Activated T-cell treated with anti-CD3 and anti-CD28 coated beads for 48 hours (primary cell): Measurements from ENCODE around the gene PRKCB.
"Not testable (repeated sequence)": the region's sequence is repeated elsewhere in the genome, so short reads cannot be mapped to it uniquely, and the experiment has no call there.

Source experiments
- DNase-seq: peaks from one replicate; pipeline ENCODE4 v3.0.0-alpha.2; 2020; ENCODE audit warnings: low read depth

The PRKCB gene

GRCh38 chr16:24009955-24010354, 174.2 kb downstream of the PRKCB start:
- DNase-seq: no peak

DNA sequence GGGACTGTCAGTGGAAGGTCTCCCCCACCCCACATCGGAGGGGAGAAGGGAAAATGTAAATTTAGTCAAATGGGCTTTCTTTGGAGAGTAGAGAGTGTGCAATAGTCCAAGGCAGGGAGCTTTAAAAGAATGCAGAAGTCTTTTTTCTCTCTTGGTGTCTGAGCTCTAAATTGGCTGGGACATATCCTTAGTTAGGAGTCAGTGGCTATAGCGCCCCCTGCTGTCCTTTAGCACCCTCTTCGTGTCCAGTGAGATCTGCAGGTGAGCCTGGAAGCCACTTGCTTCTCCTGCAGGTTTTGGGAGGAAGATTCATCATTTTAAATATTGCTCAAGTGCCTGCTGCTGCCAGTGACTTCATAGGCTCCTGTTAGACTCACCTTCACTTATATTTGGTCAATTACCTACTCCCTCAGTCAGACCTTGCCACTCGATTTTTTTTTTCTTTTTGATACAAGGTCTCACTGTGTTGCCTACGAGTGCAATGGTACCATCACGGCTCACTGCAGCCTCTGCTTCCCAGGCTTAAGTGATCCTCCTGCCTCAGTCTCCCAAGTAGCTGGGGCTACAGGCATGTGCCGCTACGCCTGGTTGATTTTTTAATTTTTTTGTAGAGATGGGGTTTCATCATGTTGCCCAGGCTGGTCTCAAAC, 174.8 kb downstream of the PRKCB start:
- peak; percentile 55 for DNase-seq

GRCh38 chr16:24011237-24011636, 175.5 kb downstream of the PRKCB start:
- no peak for DNase-seq

DNA sequence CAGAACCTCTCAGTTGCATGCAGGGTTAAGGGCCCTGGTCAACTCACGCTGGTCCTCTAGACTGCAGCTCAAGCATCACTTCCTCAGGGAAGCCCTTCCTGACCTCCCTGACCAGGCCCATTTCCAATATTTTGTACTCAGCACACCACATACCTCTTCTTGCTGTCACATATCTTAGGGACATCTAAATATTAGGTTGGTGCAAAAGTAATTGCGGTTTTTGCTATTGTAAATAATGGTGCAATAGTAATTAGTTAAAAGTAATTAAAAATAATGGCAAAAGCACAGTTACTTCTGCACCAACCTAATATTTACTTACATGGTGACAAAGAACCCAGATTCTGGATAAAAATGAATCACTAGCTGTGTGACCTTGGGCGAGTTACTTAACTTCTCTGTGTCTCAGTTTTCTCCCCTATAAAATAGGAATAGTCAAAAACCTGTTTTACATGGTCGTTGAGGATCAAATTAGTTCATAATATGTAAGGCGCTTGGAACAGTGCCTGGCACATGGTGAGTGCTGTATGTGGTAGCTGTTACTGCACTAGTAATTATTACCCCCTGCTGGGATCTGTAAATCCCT, 177.4 kb downstream of the PRKCB start:
- DNase-seq: no peak

DNA sequence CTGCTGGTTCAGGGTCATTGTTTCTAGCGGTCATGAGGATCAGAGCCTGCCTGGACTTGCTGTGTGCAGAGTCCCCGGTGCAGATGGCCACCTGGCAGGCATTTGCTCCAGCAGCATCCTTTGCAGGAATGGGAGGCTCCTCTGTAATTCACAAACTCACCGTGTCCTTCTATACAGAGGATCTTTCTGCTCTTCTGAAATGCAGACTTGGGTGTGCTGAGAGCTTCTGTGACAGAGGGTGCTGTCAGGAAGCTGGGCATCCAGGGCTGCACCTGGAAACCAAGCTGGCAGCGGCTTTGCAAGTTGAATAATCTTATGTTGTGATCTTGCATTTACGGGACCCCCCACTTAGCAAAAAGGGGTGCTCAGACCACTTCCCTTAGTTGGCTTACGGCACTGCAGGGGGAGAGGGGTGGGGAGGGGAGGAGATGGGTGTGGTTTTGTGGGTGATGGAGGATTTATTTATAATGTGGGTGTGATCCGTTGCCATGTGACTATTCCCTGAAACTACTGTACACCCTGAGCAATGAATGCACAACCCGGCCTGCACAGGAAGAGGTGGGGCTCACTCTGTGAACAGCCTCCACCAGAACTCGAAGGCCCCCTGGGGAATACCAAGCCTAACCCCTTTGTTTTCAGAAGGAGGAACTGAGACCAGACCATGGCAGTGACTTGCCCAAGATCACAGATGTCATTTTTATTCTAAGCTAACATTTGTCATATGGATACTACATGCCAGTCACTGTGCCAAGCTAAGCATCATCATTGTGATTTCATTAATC, 178.3 kb downstream of the PRKCB start:
- DNase-seq: peak; percentile 34

GRCh38 chr16:24014955-24015354, 179.2 kb downstream of the PRKCB start:
- not testable (repeated sequence) for DNase-seq

GRCh38 chr16:24015923-24016322, 180.1 kb downstream of the PRKCB start:
- DNase-seq: no peak

DNA sequence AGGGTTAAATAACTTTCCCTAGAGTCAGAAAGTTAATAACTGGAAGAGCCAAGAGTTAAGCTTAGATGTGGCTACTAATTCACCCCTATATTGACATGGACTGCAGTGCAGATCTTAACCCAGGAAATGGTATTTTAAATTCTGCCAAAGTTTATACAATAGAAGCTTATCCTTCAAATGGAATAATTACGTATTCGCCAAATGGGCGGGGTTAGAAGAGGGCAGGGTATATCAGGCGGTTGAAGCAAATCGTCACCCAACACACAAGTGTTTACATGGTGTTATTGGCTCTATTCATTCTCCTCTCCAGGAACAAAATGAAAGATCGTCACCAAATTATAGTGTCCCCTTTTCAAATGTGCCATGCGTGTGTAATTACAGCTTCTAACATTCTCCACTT, 182.7 kb downstream of the PRKCB start:
- DNase-seq: no peak

DNA sequence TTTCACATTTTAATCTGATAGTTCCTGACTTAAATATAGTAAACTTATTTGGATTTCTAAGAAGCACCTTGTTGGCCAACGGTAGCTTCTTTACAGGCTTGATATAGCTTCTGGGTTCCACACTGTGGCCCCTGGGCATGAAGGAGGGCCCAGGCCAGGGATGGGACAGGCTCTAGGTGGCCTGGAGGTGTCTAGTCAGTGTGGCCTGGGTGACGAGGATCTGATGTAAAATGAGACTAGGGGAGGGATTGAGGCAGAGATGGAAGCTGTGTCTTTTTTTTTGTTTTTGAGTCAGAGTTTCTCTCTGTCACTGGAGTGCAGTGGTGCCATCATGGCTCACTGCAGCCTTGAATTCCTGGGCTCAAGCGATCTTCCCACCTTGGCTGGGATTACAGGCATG, 187.0 kb downstream of the PRKCB start:
- DNase-seq: no peak

GRCh38 chr16:24023621-24024020, 187.8 kb downstream of the PRKCB start:
- DNase-seq: no peak

GRCh38 chr16:24024971-24025370, 189.2 kb downstream of the PRKCB start:
- no peak for DNase-seq

DNA sequence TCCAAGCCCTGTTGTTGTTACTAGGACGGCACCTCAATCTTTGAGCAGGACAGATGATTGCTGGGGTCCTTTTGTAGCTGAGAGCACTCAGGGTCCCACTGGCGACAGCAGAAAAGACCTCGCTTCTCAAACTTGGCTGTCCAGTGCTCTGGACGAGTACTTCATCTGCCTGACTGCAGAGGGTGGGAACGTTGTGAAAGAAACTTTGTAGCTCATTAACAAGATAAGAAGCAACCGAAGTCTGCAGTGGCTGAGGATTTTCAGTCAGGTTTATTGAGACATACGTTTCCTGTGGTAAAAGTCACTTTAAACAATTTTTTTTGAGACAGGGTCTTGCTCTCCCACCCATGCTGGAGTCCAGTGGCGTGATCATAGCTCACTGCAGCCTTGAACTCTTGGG, 191.7 kb downstream of the PRKCB start:
- no peak for DNase-seq

- DNase-seq: not testable (repeated sequence)
Measured at GRCh38 chr16:24029841-24030240, 194.1 kb downstream of the PRKCB start.

DNA sequence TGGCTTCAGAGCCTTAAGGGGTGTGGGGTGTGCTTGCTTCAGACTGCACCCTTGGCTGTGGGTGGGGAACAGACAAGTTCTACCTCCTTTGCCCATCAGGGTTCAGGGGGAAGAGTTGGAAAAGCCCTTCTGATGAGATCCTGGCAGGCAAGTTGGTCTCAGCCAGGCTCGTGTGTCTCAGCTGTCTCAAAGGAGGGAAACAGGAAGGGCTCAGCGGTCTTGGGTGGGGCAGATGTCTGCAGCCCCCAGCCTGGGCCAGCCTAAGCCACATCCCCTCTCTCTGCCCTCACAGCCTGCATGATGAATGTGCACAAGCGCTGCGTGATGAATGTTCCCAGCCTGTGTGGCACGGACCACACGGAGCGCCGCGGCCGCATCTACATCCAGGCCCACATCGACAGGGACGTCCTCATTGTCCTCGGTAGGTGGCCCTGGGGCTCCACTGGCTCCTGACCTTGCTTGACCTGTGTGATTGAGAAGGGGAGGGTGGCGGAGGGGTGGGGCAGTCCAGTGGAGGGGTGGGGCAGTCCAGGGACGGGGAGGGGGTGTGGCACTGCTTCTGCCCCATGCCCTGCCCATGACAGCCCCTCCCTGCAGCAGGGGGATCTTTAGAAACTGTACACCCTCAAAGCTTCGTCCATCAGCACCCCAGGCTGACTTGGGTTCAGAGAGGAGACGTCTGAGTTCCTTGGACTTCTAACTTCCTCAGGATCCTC, 199.5 kb downstream of the PRKCB start:
- no peak for DNase-seq

DNA sequence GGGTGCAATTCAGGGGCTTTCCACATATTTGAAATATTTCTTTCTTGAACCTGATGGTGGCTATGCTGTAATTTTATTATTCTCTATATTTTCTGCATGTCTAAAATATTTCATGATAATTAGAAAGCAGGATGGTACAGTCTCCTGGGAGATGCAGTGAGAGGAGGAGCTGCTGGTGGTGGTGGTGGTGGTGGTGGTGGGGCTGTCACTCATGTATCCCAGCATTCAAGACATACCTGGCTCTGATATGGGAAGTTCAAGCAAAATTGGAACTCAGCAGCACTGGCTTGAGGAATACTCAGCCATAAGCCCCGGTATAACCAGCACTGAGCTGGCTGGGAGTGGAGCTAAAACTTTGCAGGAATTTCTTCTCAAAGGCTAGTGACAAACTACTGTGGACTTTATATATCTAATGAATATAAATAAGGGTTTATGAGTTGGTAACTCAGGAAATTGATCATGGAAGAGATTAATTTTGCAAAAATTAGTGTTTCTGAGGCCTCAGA, 200.3 kb downstream of the PRKCB start:
- DNase-seq: no peak

DNA sequence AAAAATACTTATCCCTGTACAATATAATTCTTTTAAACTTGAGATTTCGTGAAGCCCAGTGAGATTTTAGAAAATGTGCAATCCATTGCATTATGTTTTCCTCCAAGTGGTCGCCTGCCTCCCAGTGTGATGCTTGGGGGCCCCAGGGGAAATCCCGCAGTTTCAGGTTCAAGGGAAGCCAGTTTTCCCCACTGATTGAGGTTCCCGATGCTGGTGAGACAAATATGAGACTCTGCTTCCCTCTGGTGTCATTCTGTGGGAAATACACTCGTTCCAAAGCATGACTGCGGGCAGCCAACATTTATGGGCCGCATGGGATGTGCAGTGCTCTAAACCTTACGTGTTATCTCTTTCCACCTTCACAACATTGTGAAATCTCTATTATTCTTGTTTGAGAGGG, 200.8 kb downstream of the PRKCB start:
- DNase-seq: peak; percentile 11

- no peak for DNase-seq
Measured at GRCh38 chr16:24037335-24037734, 201.6 kb downstream of the PRKCB start.

- DNase-seq: peak; percentile 75
Measured at GRCh38 chr16:24041834-24042631, 206.2 kb downstream of the PRKCB start.

GRCh38 chr16:24044467-24044866, 208.7 kb downstream of the PRKCB start:
- DNase-seq: no peak

- DNase-seq: no peak
Measured at GRCh38 chr16:24045641-24046040, 209.9 kb downstream of the PRKCB start.

- no peak for DNase-seq
Measured at GRCh38 chr16:24046442-24046841, 210.7 kb downstream of the PRKCB start.

DNA sequence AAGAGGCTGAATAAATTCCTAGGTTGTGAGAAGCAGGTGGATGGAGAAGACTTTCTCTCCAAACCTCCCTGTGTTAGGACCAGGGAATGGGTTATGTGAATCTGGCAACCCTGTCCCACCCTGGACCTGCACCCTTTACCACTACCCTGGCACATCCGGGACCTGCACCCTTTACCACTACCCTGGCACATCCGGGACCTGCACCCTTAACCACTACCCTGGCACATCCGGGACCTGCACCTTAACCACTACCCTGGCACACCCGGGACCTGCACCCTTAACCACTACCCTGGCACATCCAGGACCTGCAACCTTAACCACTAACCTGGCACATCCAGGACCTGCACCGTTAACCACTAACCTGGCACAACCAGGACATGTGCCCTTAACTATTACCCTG, 213.3 kb downstream of the PRKCB start:
- DNase-seq: no peak
